GM19328 (cell line): ENCODE data around the gene STARD9.

Source experiments
- ATAC-seq: cut with Tn5 transposase; IDR thresholded peaks from one replicate; pipeline ENCODE4 v1.9.1; 2021; ENCODE audit warnings: mild to moderate bottlenecking, moderate library complexity; ENCODE audit not compliant: unreplicated experiment

Gene STARD9

DNA sequence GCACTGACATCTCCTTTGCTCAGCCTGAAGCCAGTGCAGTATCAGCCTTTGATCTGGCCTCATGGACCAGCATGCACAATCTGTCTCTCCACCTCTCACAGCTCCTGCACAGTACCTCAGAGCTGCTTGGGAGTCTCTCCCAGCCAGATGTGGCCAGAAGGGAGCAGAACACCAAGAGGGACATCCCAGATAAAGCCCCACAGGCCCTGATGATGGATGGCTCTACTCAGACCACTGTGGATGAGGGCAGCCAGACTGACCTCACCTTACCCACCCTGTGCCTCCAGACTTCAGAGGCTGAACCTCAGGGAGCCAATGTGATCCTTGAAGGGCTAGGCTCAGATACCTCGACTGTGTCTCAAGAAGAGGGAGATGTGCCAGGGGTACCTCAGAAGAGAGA lies 117.1 kb downstream of the STARD9 start:
- no peak for ATAC-seq

DNA sequence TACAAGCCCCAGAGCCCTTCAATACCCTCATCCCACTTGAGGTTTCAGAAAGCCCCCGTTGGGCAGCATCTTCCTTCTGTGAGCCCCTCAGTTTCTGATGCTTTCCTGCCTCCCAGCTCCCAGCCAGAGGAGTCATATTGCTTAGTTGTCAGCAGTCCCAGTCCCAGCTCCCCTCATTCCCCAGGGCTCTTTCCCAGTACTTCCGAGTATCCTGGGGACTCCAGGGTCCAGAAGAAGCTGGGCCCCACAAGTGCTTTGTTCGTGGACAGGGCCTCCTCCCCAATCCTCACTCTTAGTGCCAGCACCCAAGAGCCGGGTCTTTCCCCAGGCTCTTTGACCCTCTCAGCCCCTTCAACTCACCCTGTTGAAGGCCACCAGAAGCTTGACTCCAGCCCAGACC lies 117.6 kb downstream of the STARD9 start:
- ATAC-seq, result no peak

DNA sequence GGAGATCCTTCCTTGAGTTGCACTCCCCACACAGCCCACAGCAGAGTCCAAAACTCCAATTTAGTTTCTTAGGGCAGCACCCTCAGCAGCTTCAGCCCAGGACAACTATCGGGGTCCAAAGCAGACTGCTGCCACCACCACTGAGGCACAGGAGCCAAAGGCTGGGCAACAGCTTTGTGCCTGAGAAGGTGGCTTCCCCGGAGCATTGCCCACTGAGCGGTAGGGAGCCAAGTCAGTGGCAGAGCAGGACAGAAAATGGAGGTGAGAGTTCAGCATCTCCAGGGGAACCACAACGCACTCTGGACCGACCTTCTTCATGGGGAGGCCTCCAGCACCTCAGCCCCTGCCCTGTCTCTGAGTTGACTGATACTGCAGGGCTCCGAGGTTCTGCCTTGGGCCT lies 118.1 kb downstream of the STARD9 start:
- ATAC-seq, result no peak

DNA sequence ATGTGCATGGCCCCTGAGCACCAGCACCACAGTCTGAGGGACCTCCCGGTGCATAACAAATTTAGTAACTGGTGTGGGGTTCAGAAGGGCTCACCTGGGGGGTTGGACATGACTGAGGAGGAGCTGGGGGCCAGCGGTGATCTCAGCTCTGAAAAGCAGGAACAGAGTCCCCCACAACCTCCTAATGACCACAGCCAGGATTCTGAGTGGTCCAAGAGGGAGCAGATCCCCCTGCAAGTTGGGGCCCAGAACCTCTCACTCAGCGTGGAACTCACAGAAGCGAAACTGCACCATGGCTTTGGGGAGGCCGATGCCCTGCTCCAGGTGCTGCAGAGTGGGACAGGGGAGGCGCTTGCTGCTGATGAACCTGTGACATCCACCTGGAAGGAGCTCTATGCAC lies 118.5 kb downstream of the STARD9 start:
- ATAC-seq, result no peak

DNA sequence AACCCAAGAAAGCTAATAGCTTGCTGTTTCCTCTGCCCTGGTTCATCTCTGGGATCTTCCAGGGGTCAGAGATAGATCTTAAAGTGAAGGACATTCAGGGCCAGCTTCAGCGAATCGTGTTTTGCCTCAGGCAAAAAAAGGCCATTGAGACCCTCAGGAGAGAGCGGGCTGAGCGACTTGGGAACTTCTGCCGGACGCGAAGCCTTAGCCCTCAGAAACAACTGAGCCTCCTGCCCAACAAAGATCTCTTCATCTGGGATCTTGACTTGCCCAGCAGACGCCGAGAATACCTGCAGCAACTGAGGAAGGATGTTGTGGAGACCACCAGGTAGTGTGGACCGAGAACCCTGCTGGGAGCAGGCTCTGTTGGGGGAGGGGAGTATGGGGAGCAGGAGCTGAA lies 119.0 kb downstream of the STARD9 start:
- no peak for ATAC-seq

DNA sequence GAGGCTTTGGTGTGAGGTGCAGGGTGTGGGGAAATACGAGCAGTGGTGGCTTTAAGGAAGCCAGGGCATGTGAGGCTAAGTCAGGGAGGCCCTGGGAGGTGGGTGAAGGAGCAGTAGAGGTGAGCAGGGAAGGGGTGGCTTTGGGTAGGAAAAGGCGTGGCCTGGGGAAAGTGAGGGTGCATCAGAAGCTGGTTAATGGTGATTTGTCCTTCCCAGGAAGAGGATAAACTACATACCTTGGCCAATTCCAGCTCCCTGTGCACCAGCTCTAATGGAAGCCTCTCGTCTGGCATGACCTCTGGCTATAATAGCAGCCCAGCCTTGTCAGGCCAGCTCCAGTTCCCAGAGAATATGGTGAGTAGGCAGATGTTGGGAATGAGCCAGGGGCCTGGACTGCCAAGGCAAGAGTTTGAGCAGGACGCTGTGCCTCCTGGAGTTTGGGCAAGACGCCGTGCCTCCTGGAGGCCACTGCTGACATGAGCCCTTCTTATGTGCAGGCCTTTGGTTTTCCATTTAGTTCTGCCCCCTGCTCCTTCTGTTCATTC lies 120.2 kb downstream of the STARD9 start:
- ATAC-seq, result no peak

DNA sequence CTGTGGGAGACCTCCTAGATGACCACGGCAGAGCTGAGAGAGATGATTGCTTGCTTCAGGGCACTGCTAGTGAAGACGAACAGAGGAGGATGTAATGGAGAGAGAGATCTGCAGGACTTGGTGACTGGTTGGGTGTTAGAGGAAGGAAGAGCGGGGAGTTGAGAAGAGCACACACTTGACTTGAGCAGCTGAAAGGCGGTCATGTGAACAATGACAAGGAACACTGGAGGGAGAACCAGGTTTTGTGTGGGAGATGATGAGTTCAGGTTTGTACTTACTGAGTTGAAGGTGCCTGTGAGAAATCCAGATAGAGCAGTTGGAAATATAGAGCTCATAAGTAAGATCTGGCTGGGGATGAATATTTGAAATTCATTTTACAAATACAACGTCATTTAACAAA lies 121.2 kb downstream of the STARD9 start:
- ATAC-seq, result no peak

DNA sequence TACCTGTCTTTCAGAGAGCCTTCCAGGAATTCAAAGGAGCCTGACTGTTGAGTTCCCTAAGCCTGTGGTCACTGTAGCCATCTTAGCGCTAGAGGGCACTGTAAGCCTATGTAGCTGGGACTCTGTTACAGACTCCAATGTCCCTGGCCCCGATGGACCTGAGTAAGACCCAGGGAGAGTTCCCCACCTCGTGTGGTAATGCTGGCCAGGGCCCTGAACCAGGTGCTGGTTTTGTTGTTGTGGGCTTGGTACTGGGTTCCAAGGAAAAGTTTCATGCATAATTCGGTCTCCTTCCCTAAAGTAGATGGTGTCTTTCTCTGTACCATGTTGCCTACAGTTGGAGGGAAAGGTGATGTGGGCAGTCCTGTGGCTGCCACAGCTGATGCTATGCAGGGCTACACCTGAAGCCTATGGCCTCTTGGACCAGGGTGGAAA lies 129.1 kb downstream of the STARD9 start:
- ATAC-seq, result no peak

DNA sequence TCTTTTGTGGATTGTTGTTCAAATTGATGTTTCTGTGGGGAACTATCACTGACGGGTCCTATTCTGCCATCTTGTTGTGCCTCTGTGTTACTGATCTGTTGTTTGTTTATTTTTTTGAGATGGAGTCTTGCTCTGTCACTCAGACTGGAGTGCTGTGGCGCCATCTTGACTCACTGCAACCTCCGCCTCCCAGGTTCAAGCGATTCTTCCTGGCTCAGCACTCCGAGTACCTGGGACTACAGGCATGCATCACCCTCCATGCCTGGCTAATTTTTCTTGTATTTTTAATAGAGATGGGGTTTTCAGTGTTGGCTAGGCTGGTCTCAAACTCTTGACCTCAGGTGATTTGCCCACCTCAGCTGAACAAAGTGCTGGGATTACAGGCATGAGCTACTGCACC lies 129.9 kb downstream of the STARD9 start:
- ATAC-seq, result no peak

DNA sequence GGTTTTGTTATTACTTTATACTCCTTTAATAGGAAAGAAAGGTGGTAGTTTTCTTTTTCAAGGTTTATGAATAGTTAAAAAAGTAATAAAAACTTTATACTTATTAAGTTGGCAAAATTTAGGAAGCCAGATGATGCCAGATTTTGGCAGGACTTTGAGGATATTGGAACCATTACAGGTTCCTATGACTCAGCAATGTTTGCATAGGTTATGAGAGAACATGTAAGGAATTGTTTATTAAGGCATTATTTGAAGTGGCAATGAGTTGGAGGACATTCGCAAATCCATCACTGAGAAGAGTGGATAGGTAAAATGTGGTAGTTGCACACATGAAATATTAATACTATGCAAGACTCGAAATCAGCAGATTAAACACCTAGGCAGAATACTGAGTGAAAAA lies 131.7 kb downstream of the STARD9 start:
- no peak for ATAC-seq

DNA sequence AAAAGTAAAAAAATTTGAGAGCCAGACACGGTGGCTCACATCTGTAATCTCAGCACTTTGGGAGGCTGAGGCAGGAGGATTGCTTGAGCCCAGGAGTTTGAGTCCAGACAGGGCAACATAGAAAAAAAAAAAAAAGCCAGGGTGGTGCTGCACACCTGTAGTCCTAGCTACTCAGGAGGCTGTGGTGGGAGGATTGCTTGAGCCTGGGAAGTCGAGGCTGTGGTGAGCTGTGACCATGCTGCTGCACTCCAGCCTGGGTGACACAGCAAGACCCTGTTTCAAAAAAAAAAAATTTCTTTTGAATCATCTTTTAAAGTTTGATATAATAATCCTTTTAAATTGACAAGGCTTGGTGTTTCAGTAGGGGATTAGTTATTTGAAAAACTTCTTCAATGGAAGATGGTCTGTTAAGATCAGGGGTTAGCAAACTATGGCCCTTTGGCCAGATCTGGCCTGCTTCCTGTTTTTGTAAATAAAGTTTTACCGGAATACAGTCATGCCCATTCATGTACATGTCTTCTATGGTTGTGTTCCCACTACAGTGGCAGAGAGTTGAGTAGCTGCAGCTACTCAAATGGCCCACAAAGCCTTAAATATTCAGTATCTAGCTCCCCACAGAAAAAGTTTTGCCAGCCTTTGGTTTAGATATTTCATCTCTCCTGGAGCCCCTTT lies 132.6 kb downstream of the STARD9 start:
- no peak for ATAC-seq

DNA sequence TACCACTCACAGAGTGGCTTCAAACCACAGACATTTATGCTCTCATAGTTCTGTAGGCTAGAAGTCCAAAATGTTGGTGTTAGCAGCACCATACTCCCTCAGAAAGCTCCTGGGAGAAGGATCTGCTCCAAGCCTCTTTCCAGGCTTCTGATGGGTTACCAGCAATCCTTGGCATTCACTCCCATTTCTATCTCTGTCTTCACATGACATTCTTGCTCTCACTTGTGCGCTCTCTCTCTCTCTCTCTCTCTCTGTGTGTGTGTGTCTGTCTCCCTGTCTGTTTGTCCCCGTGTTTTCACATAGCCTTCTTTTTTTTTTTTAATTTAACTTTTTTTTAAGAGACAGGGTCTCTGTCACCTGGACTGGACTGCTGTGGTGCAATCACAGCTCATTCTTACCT lies 135.3 kb downstream of the STARD9 start:
- ATAC-seq, result no peak

DNA sequence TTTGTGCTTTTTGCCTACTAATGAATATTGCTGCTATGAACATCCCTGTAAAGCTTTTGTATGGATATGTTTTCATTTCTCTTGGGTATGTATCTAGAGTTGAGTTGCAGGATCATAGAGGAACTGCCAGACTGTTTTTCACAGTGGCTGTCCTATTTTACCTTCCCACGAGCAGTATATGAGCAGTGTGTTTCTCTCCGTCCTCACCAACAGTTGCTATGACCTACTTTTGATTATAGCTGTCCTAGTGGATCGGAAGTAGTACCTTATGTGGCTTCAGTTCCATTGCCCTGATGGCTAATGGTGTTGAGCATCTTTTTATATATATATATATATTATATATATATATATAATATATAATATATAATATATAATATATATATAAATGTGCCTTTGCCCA lies 136.3 kb downstream of the STARD9 start:
- no peak for ATAC-seq

DNA sequence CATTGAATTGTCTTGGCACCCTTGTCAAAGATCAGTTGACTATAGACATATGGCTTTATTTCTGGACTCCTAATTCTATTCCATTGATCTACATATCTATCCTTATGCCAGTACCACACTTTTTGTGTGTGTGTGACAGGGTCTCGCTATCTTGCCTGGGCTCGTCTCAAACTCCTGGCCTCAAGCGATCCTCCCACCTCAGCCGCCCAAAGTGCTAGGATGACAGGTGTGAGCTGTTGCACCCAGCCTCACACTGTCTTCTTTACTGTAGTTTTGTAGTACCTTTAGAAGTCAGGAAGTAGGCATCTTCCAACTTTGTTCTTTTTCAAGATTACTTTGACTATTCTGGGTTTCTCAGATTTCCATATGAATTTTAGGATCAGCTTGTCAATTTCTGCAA lies 137.2 kb downstream of the STARD9 start:
- no peak for ATAC-seq

DNA sequence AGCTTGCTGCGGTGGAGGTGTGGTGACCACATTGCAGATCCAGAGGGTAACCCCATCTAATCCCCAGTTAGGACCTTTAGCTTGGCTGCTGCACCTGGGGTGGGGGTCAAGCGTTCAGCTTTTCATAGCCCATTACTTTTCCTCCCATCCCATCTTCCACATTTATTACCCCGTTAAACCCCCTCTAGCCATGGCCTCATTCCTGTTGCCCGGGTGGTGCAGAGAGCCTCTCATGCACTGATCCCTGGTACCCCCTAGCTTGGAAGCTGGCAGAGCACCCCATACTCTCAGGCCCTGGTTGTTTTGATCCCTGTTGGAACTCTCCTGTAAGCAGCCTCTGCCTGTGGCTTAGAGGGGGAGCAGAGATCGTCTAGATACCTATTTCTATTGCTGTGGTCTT lies 140.7 kb downstream of the STARD9 start:
- no peak for ATAC-seq

DNA sequence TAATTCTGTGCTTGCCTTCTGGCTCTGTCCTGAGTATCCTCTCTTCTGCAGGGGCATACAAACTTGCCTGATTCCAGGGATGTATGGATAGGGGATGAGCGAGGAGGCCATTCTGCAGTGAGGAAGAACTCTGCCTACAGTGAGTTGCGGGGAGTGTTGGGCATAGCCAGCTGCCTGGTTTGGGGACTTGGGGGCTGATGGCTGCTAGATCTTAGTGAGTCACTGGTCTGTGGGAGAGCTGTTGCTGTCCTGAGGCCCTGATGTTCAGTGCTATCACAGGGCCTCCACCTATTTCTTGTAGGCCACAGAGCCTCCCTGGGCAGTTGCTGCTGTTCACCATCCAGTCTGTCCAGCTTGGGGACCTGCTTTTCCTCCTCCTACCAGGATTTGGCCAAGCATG lies 141.2 kb downstream of the STARD9 start:
- ATAC-seq, result no peak

DNA sequence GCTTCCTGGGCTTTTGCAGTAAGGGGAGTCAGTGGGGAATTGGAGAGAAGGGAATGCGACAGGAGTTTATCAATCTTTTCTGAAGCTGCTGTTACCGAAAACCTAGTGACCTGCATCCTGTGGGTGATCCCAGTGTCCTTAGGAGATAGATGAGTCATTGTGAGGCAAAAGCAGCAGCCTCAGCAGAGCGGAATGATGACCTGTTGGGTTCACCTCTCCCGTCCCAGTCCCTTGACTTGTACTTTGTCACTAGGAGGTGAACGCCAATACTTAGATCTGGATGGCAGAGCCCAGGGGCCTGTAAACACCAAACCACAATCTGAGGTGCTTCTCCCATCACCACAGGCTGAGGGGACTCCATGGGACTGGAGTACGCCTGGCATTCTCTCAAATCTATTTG lies 143.6 kb downstream of the STARD9 start:
- ATAC-seq, result no peak

DNA sequence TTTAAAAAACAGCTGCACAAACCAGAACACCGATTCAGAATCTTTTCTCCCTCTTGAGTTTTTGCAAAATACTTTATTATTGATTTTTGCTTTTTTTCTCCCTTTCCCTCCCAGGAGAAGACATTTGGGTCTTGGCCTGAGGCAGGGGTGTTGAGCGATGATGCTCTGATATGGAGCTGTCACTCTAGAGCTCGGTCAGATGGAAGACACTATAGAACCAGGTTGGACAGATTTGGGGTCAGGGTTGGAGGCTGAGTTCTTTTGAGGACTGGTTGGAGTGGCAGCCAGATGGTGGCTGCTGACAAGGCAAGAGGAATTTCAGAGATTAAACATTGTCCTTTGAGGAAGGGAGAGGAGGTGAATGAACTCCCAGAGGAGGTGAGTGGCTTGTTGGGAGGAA lies 144.7 kb downstream of the STARD9 start:
- ATAC-seq, result no peak

DNA sequence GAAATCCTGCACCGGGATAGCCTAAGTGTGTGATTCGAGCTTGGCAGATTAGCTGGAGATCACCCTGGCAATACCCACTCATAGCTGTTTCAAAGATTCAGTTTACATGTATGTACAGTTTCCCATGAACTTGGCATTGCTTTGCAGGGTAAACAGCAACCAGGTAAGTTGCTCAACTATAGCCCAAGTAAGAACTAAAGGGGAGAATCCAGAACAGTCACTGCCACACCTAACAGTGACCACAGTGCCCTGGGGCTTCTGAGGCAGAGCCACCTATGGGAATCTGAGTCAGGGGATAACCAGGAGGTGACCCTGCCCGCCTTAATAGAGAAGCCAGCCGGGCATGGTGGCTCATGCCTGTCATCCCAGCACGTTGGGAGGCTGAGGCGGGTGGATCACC lies 145.6 kb downstream of the STARD9 start:
- no peak for ATAC-seq

DNA sequence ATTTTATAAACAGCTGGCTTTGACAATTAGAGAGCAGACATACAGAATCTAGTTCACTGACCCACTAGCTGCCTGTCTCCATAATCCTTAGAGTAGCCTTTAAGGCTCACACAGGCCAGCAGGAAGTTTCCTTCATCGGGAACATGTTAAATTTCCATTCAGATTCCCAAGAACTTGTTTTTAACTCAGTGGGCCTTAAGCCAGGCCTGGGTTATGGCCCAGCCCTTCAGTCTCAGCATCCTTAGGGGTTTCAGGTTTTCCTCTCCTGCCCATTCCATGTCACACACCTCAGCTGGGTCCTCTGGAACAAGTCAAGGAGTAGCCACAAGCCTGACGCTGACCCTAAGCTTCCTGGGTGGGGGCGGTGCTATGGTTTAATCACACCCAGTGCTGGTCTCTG lies 146.5 kb downstream of the STARD9 start:
- ATAC-seq, result no peak

DNA sequence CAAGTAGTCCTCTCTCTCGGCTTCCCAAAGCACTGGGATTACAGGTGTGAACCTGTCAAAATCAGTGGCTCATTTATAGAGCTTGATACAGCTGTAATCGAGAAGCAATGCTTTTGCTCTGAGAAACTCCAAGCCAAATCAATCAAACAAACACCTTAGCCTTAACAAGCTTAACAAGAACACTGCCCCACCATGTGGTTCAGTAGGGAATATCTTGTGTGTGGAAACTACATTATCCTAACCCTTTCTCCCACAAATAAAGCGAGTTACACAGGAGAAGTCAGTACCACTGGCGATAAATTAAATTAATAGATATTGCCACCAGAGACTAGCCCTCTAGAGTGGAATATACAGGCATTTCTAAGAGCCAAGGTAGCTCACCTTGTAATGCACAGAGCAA lies 147.7 kb downstream of the STARD9 start:
- no peak for ATAC-seq

DNA sequence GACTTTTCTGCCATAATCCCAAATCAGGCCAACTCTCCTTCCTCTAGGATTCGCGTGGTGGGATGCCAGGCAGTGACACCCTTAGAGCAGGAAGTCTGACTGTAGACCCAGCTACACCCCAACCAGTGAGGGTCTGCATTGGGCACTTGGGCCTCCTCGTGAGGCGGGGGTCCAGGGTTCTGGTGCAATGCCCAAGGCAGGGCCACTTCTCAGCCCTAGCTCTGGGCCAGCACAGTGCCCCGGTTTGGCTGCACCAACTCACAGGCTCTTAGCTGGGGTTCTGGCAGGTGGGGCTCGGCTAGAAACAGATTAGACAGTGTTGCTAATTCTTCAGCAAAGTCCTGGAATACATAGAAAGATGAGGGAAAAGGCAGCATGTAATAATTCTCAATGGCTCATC lies 148.9 kb downstream of the STARD9 start:
- no peak for ATAC-seq

DNA sequence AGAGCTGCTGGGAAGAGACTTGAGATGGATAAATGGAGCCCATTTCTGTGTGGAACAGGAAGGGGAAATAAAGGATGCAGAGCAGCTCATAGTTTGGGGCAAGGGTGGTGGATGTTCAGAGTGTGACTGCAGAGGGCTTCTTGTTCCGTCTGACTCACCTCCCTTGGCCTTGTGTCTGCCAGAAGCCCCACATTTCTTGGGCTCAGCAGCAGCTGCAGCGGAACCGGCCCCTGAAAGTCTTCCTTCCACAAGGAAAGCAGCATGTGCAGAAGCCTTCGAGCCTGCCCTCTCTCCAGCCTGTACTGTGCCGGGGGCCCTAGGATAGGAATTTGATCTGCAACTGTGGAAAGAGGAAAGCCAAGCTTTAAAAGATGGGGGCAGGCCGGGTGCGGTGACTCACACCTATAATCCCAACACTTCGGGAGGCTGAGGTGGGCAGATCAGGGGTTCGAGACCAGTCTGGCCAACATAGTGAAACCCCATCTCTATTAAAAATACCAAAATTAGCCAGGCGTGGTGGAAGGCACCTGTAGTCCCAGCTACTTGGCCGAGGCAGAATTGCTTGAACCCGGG lies 150.0 kb downstream of the STARD9 start:
- no peak for ATAC-seq
